IMR-90 (cell line): ENCODE results near the gene CDYL2. TPM values are rescaled to one million over a fixed set of nuclear protein-coding genes. Genes with fewer than 3 reads are reported as not detected.
A peak's percentile ranks its signal among the peaks of the same experiment; 100 is the strongest.

Experiments used
- ATAC-seq: fragments of 200-7000 bp; cut with Tn5 transposase; 2 replicates; pipeline ENCODE4 v1.9.1; 2020; ENCODE audit warnings: low read depth, mild to moderate bottlenecking, moderate library complexity
- BruUV-seq: library from RNA; stranded (reverse); fragments of 400-500 nt; replicated peaks from 2 replicates; lab custom pipeline; 2021; lab: Mats Ljungman, UMichigan
- CTCF ChIA-PET: fragments of 300-600 bp; formaldehyde crosslinking; extraction: SDS; loops from one replicate; lab custom pipeline; 2021; ENCODE audit warnings: antibody characterized with exemption; lab: Yijun Ruan, JAX
- POLR2A ChIA-PET: fragments of 300-600 bp; sonication (Branson Sonifier 250); formaldehyde crosslinking; loops from one replicate; lab custom pipeline; 2022; ENCODE audit warnings: antibody characterized with exemption; ENCODE audit not compliant: unreplicated experiment; lab: Charles Lee
- DNase-seq: peaks from one replicate; pipeline ENCODE4 v3.0.0; 2013
- H2AFZ ChIP-seq: replicated peaks from 2 replicates; pipeline ENCODE3; 2013; ENCODE audit warnings: low read length, mild to moderate bottlenecking; ENCODE audit not compliant: poor library complexity
- H2AK5ac ChIP-seq: 2 replicates; pipeline ENCODE4 v1.6.1; 2013; ENCODE audit warnings: low read depth, low read length, inconsistent platforms
- H2AK9ac ChIP-seq: replicated peaks from 2 replicates; pipeline ENCODE3; 2013; ENCODE audit warnings: mild to moderate bottlenecking, low read depth, low read length, moderate library complexity; ENCODE audit not compliant: poor library complexity
- H2BK120ac ChIP-seq: 2 replicates; pipeline ENCODE4 v1.6.1; 2013; ENCODE audit warnings: low read depth, low read length, inconsistent platforms
- H2BK15ac ChIP-seq: 3 replicates; pipeline ENCODE4 v1.6.1; 2013; ENCODE audit warnings: low read depth, low read length, inconsistent platforms
- H2BK20ac ChIP-seq: 2 replicates; pipeline ENCODE4 v1.6.1; 2013; ENCODE audit warnings: low read depth, mild to moderate bottlenecking, inconsistent platforms, low read length, moderate library complexity
- H2BK5ac ChIP-seq: 2 replicates; pipeline ENCODE4 v1.6.1; 2013; ENCODE audit warnings: mild to moderate bottlenecking, low read depth, low read length, inconsistent platforms; ENCODE audit not compliant: poor library complexity, severe bottlenecking
- H3K14ac ChIP-seq: replicated peaks from 2 replicates; pipeline ENCODE4 v1.6.1; 2013; ENCODE audit warnings: low read depth, low read length, inconsistent platforms
- H3K18ac ChIP-seq: 2 replicates; pipeline ENCODE4 v1.6.1; 2013; ENCODE audit warnings: low read depth, low read length, control low read depth
- H3K23ac ChIP-seq: 2 replicates; pipeline ENCODE4 v1.6.1; 2013; ENCODE audit warnings: low read depth, low read length, inconsistent platforms
- H3K27ac ChIP-seq: 2 replicates; pipeline ENCODE4 v1.5.1; 2013; ENCODE audit warnings: mild to moderate bottlenecking, control low read depth, low read length; ENCODE audit not compliant: insufficient read depth
- H3K27me3 ChIP-seq: 2 replicates; pipeline ENCODE4 v1.6.1; 2013; ENCODE audit warnings: low read length; ENCODE audit not compliant: control insufficient read depth, insufficient read depth
- H3K36me3 ChIP-seq: 2 replicates; pipeline ENCODE4 v1.6.1; 2013; ENCODE audit warnings: low read length, mixed read lengths; ENCODE audit not compliant: control insufficient read depth, insufficient read depth
- H3K4ac ChIP-seq: 2 replicates; pipeline ENCODE4 v1.6.1; 2013; ENCODE audit warnings: low read depth, low read length, inconsistent platforms
- H3K4me1 ChIP-seq: 2 replicates; pipeline ENCODE4 v1.6.1; 2013; ENCODE audit warnings: low read length, mixed read lengths; ENCODE audit not compliant: control insufficient read depth, insufficient read depth
- H3K4me2 ChIP-seq: 2 replicates; pipeline ENCODE4 v1.6.1; 2013; ENCODE audit warnings: low read depth, mild to moderate bottlenecking, control low read depth, low read length, moderate library complexity
- H3K4me3 ChIP-seq: 2 replicates; pipeline ENCODE4 v1.5.1; 2013; ENCODE audit warnings: low read depth, mild to moderate bottlenecking, control low read depth, low read length, moderate library complexity; ENCODE audit not compliant: insufficient read depth
- H3K56ac ChIP-seq: 2 replicates; pipeline ENCODE4 v1.6.1; 2013; ENCODE audit warnings: low read length, inconsistent platforms; ENCODE audit not compliant: insufficient read depth; ENCODE audit errors: extremely low read depth
- H3K79me1 ChIP-seq, 2 experiments: 2 replicates each; pipeline ENCODE4 v1.6.1; 2013; ENCODE audit warnings: low read length in 2 of 2, inconsistent platforms in 1 of 2, low read depth in 1 of 2
- H3K9ac ChIP-seq: 2 replicates; pipeline ENCODE4 v1.6.1; 2013; ENCODE audit warnings: low read depth, low read length, control low read depth
- H3K9me1 ChIP-seq: 2 replicates; pipeline ENCODE4 v1.6.1; 2013; ENCODE audit warnings: low read length, inconsistent platforms; ENCODE audit not compliant: insufficient read depth
- H3K9me3 ChIP-seq: 2 replicates; pipeline ENCODE4 v1.6.1; 2013; ENCODE audit warnings: low read length; ENCODE audit not compliant: control insufficient read depth, insufficient read depth
- H4K20me1 ChIP-seq: 2 replicates; pipeline ENCODE4 v1.6.1; 2013; ENCODE audit warnings: low read length, inconsistent platforms; ENCODE audit not compliant: insufficient read depth
- H4K5ac ChIP-seq: 2 replicates; pipeline ENCODE4 v1.6.1; 2013; ENCODE audit warnings: mild to moderate bottlenecking, low read depth, low read length, control low read depth
- H4K8ac ChIP-seq, 2 experiments: 2 replicates each; pipeline ENCODE4 v1.6.1; 2013; ENCODE audit warnings: low read depth in 2 of 2, low read length in 2 of 2, control low read depth in 1 of 2, inconsistent platforms in 1 of 2
- H4K91ac ChIP-seq: 2 replicates; pipeline ENCODE4 v1.6.1; 2013; ENCODE audit warnings: low read depth, low read length, inconsistent platforms; ENCODE audit not compliant: insufficient read depth
- BHLHE40 ChIP-seq: fragments of 150-350 bp; IDR thresholded peaks from 2 replicates; pipeline ENCODE4 v1.6.1; 2016; ENCODE audit warnings: mild to moderate bottlenecking, low read depth, low read length
- CEBPB ChIP-seq: IDR thresholded peaks from 2 replicates; pipeline ENCODE4 v1.6.1; 2012; ENCODE audit warnings: low read depth, low read length, improper control_type of control experiment
- FOS ChIP-seq: fragments of 150-350 bp; IDR thresholded peaks from 2 replicates; pipeline ENCODE4 v1.6.1; 2016; ENCODE audit warnings: low read depth, low read length
- MAFK ChIP-seq: IDR thresholded peaks from 2 replicates; pipeline ENCODE4 v1.6.1; 2012; ENCODE audit warnings: low read depth, low read length, improper control_type of control experiment
- MAZ ChIP-seq: IDR thresholded peaks from 2 replicates; pipeline ENCODE4 v1.6.1; 2012; ENCODE audit warnings: low read depth, mild to moderate bottlenecking, low read length, improper control_type of control experiment, moderate library complexity, borderline replicate concordance
- MXI1 ChIP-seq: IDR thresholded peaks from 2 replicates; pipeline ENCODE4 v1.6.1; 2012; ENCODE audit warnings: low read depth, mild to moderate bottlenecking, low read length, moderate library complexity, borderline replicate concordance
- NFE2L2 ChIP-seq: fragments of 150-350 bp; IDR thresholded peaks from 2 replicates; pipeline ENCODE4 v1.6.1; 2016; ENCODE audit warnings: low read depth, mild to moderate bottlenecking, low read length
- POLR2A ChIP-seq: IDR thresholded peaks from 2 replicates; pipeline ENCODE4 v1.6.1; 2012; ENCODE audit warnings: mild to moderate bottlenecking, low read depth, low read length
- RAD21 ChIP-seq: IDR thresholded peaks from 2 replicates; pipeline ENCODE4 v1.6.1; 2012; ENCODE audit warnings: low read length, improper control_type of control experiment
- RCOR1 ChIP-seq: IDR thresholded peaks from 2 replicates; pipeline ENCODE4 v1.6.1; 2012; ENCODE audit warnings: mild to moderate bottlenecking, low read length, improper control_type of control experiment; ENCODE audit not compliant: insufficient replicate concordance
- SMC3 ChIP-seq: fragments of 150-350 bp; IDR thresholded peaks from 2 replicates; pipeline ENCODE4 v1.6.1; 2016; ENCODE audit warnings: low read depth, mild to moderate bottlenecking, antibody characterized with exemption, low read length, moderate library complexity
- WGBS, 2 experiments: methylation state at CpG; one replicate each; pipeline versions ENCODE4 v1.1.5 to v1.1.7; 2013; ENCODE audit warnings: missing lambda C conversion rate in 2 of 2; ENCODE audit not compliant: insufficient read length in 1 of 2; ENCODE audit errors: extremely low coverage in 2 of 2; 5-methylcytosine and 5-hydroxymethylcytosine counted together
- dilution Hi-C: fragments of 300-500 bp; cut with HindIII; formaldehyde crosslinking; loops from one replicate; pipeline ENCODE4 v1.14.3; 2018; ENCODE audit warnings: low sequenced_read_pairs; ENCODE audit not compliant: unreplicated experiment
- in situ Hi-C: fragments of 300-500 bp; cut with MboI; formaldehyde crosslinking; loops from 3 replicates; pipeline ENCODE4 v1.14.3; 2019; ENCODE audit warnings: low sequenced_read_pairs, inconsistent platforms, mixed read lengths
- intact Hi-C: fragments of 100-400 bp; cut with micrococcal nuclease; formaldehyde crosslinking; loops from 2 replicates; pipeline ENCODE4 v1.10.0; 2022
- polyA plus RNA-seq, 3 experiments: library from polyadenylated mRNA; depleted of rRNA; stranded (reverse); fragments of >200 nt; gene quantifications; 2 replicates each; pipeline ENCODE4 v1.2.3, GENCODE V29; 2012; ENCODE audit warnings: low replicate concordance in 1 of 3
- total RNA-seq: library from RNA; depleted of rRNA; stranded (reverse); fragments of >200 nt; gene quantifications from 2 replicates; pipeline ENCODE4 v1.2.3, GENCODE V29; 2012
- TF ChIP-seq, protein P1 (sequence below): fragments of 150-350 bp; IDR thresholded peaks from 2 replicates; pipeline ENCODE4 v1.6.1; 2016; ENCODE audit warnings: low read depth, mild to moderate bottlenecking, low read length, moderate library complexity, borderline replicate concordance
- TF ChIP-seq, protein P2 (sequence below): conservative IDR thresholded peaks from 2 replicates; pipeline ENCODE4 v1.5.1; 2012; ENCODE audit warnings: mild to moderate bottlenecking, low read depth, low read length, improper control_type of control experiment
- TF ChIP-seq, protein P3 (sequence below): fragments of 150-350 bp; IDR thresholded peaks from 2 replicates; pipeline ENCODE4 v1.6.1; 2017; ENCODE audit warnings: mild to moderate bottlenecking, antibody characterized with exemption, low read length, low read depth

The CDYL2 gene
- total and polyA plus RNA-seq, 2 of the 4 experiments (the other 2 are of a cell fraction), result 1.2 to 3.9 TPM

DNA sequence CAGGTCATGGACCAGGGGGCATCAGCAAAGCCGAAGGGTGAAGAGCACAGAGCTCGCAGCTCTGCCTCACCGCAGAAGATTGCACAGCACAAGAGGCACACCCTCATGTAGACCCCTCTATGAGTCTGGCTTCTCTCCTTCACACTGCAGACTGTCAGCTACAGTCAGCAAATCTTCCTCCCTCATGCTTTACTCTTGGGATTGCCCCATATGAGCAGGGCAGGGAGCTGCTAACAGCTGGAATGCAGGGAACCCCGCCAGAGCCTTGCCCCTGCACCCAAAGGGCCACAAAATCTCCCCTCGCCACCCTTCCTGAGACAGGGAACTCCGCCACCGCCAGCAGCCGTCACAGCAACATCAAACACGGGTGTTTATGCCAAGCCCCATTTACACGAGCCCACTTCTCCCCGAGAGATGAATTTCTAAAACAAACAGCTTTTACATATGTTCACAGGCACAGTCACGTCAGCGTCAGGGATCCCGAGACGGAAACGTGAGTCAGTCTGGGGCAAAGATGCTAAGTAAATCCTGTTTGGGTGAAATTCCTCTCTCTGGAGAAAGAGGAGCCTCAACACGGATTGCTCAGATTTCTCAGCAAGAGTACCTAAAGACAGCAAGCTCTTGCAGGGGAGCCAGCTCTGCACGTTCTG is 121.9 kb downstream of the CDYL2 start:
- Histone ChIP-seq H4K8ac (peak overlapping the region in 1 of 2 experiments; percentile 22; a peak in 1 of 4 replicates), H3K4me1 (peaks cover 6% of the 10 kb centered on the region; the same call in 1 of the 2 replicates), H4K20me1 (peaks cover 10% of the 10 kb centered on the region; the same call in 1 of the 2 replicates), H2AK9ac (no peak overlapping the region), H3K4ac (peak overlapping the region; percentile 58), H3K27me3 (no peaks in the 10 kb centered on the region), H2AK5ac (peak overlapping the region; percentile 39; the same call in 1 of the 2 replicates), H2AFZ (peak overlapping the region; percentile 75), H3K27ac (peak overlapping the region; percentile 25; the same call in 1 of the 2 replicates), H3K18ac (no peak overlapping the region), H4K5ac (no peak overlapping the region), H3K14ac (no peak overlapping the region; the same call in 1 of the 2 replicates), H3K4me2 (peak overlapping the region; percentile 66), H2BK5ac (peak overlapping the region; percentile 36), H3K56ac (no peak overlapping the region), H3K4me3 (peak overlapping the region; percentile 13; the same call in 1 of the 2 replicates), H2BK20ac (peak overlapping the region; percentile 47; the same call in 1 of the 2 replicates), H3K9me1 (peaks cover 11% of the 10 kb centered on the region), H3K79me1 (peaks cover 0 to 29% of the 10 kb centered on the region in 2 experiments; a peak in 2 of 4 replicates), H3K9ac (no peak overlapping the region), H3K9me3 (peaks cover 1% of the 10 kb centered on the region; the same call in 1 of the 2 replicates), H2BK15ac (no peak overlapping the region), H3K23ac (0 out of 2 replicates have a peak overlapping the region, but pooled peaks have one; percentile 25), H4K91ac (no peak overlapping the region; the same call in 1 of the 2 replicates), H2BK120ac (peak overlapping the region; percentile 66), H3K36me3 (no peaks in the 10 kb centered on the region)
- CTCF ChIA-PET, result no interaction called here
- dilution Hi-C loops (no loop called here), in situ Hi-C loops (no loop called here), intact Hi-C loops (loop anchor here (5.0 kb wide), 1 partner anchor 140 kb away; the partner anchor contains the start of gene DYNLRB2)
- WGBS, 2 experiments, result 0% methylated on average over 1 of the region's 18 CpGs; no CpG with 5 or more reads in 1 of the 2 experiments
- DNase-seq, result peak; percentile 89
- POLR2A ChIA-PET, result no interaction called here
- ATAC-seq, result peak; percentile 88
- no TSS peak for BruUV-seq
- TF ChIP-seq, protein P1, sequence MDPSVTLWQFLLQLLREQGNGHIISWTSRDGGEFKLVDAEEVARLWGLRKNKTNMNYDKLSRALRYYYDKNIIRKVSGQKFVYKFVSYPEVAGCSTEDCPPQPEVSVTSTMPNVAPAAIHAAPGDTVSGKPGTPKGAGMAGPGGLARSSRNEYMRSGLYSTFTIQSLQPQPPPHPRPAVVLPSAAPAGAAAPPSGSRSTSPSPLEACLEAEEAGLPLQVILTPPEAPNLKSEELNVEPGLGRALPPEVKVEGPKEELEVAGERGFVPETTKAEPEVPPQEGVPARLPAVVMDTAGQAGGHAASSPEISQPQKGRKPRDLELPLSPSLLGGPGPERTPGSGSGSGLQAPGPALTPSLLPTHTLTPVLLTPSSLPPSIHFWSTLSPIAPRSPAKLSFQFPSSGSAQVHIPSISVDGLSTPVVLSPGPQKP, result no peak
- TF ChIP-seq RAD21 (no peak), POLR2A (no peak), MAFK (no peak), MXI1 (no peak), BHLHE40 (peak; percentile 78), MAZ (no peak), NFE2L2 (peak; percentile 29; the same call in 1 of the 2 replicates), RCOR1 (no peak), SMC3 (no peak), CEBPB (peak; percentile 75), FOS (peak; percentile 70)
- TF ChIP-seq, protein P2, sequence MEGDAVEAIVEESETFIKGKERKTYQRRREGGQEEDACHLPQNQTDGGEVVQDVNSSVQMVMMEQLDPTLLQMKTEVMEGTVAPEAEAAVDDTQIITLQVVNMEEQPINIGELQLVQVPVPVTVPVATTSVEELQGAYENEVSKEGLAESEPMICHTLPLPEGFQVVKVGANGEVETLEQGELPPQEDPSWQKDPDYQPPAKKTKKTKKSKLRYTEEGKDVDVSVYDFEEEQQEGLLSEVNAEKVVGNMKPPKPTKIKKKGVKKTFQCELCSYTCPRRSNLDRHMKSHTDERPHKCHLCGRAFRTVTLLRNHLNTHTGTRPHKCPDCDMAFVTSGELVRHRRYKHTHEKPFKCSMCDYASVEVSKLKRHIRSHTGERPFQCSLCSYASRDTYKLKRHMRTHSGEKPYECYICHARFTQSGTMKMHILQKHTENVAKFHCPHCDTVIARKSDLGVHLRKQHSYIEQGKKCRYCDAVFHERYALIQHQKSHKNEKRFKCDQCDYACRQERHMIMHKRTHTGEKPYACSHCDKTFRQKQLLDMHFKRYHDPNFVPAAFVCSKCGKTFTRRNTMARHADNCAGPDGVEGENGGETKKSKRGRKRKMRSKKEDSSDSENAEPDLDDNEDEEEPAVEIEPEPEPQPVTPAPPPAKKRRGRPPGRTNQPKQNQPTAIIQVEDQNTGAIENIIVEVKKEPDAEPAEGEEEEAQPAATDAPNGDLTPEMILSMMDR, result no peak
- TF ChIP-seq, protein P3, sequence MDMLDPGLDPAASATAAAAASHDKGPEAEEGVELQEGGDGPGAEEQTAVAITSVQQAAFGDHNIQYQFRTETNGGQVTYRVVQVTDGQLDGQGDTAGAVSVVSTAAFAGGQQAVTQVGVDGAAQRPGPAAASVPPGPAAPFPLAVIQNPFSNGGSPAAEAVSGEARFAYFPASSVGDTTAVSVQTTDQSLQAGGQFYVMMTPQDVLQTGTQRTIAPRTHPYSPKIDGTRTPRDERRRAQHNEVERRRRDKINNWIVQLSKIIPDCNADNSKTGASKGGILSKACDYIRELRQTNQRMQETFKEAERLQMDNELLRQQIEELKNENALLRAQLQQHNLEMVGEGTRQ, result no peak
